ENCODE results near the gene MCC. TPM values are rescaled to one million over a fixed set of nuclear protein-coding genes. Genes with fewer than 3 reads are reported as not detected.

Gene MCC
- total RNA-seq, 1 donor from 2014 or later: 47.7 TPM

DNA sequence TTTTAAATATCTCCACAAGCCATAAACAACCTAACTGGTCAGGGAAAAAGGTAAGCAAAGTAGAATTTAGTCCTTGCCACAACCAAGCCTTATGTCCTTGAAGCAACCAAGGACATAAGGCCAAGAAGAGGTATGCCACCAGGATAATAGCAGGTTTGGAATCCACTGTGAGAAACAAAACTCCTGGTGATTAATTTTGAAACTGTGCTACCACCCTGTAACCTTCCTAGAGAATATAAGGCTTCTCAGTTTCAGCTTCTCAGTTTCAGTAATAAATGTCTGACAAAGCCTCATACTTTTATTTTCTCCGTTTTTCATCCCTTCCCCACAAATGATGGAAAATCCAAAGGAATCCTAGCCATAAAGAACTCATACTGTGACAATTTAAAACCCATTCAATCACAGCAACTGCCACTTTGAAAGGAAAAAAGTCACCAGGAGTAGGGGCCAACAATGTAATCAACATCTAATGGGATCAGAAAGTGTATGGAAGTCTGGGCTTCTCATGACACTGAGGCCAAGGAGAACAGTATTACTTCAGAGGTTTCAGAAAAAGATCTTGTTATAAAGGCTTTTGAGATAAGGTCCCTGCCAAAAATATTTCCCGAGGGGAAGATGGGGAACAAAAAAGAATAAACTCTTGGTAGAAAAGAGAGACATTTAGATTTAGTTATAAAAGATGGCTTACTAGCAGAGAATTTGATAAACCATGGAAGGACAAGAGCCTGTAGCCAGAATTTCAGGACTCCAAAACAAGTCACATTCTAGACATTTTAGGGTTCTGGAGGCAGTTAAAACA is 242.6 kb downstream of the MCC start:
- DNase-seq: peak; percentile 12

DNA sequence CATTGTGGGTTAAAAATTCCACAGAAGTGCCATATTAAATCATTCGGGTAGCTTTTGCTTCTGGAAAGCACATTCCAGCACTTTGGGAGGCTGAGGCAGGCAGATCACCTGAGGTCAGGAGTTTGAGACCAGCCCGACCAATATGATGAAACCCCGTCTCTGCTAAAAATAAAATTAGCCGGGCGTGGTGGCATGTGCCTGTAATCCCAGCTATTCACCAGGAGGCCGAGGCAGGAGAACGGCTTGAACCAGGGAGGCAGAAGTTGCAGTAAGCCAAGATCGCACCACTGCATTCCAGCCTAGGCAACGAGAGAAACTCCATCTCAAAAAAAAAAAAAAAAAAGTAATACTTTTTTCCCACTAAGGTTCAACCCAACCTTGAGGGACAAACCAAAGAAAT is 243.3 kb downstream of the MCC start:
- no peak for DNase-seq

DNA sequence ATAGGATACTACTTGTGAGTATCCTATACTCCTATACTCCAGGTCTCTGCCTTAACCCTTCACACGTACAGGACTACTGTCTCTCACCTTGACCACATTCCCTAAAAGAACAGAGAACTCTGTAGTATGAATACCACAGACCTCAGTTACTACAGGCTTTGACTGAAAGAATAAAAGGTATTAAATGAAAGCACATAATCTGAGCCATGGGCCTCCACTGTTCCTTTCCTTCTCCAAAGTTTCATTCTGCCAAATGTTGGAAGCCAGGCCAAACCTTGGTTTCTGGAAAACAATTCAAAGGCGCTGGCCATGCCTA is 244.9 kb downstream of the MCC start:
- DNase-seq: no peak

DNA sequence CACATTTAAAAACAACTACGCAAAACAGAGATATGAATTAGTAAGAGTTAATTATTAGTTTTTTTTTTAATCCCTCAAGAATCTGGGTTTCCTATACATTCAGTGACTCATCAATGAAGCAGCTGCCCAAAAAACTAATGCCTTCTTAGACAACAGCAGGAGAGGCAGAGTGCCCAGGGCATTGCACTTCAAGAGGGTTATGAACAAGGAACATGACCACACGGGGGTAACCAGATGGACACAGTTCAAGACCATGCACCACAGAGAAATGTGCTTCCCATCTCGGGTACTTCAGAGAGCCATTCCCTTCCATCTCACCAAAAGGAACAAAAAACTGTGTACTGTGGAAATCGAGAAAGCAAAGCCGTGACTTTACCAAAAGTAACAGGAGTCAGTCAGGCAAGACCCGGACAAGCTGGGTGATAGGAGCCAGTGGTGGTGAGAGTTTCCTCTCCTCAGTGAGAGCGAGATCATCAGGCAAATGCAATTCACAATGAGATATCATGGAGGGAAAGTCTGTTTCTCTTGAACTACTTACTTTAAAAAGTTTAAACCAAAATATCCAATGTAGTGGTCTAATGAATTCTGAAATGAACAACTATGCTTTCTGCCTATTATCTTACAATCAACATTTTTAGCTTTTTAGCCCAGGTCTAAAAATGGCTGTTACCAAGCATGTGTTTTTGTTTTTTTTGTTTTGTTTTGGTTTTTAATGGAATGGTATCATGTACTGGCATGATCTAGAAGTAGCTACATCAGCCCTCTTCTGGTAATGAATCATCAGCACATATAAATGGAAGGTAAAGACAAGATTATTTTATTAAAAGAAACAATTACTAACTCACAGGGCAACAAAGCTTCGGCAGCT is 245.5 kb downstream of the MCC start:
- DNase-seq: no peak

DNA sequence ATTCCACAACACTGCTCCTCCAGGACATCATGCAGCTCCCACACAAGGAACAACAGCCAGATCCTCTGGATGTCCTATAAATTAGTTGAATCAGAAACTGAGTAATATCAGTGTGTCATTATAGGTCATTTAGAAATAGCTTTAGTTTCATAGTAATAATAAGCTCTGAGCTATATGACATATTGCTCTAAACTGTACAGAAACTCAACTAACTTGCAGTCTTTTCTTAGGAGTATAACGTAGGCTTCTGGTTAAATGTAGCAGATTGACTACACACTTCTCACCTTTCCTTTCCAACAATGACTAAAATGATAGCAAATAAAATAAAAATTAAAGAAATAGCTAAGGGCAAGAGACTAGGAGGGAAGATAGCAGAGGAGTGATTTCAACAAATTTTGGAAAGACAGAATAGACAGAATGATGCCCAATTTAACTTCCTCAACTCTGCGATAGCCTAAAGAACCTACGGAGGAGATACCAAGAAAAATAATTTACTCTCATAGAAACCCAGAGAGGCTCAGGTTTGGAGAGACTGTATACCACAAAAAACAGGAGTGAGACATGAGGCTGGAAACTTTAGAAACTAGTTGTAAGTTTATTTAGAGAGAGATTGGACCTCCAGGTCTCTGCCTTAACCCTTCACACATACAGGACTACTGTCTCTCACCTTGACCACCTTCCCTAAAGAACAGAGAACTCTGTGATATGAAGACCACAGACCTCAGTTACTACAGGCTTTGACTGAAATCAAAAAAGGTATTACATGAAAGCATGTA is 247.1 kb downstream of the MCC start:
- DNase-seq: no peak

DNA sequence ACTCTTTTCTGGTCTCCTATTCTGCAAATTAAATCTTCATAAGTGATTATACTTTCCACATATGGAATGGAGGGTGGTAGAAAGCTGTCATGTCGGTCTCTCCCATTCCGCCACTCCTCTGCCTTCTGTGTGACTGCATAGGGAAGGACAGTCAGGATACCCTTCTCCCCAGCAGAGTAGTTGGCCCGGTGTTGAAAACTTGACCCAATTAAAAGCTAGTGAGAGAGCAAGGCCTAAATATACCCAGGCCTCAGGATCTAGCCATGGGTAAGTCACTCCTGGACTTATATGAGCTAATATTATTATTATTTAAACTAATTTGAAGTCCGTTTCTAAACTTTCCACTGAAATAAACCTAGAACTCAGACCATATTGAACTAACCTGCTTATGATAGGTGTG is 248.2 kb downstream of the MCC start:
- no peak for DNase-seq

DNA sequence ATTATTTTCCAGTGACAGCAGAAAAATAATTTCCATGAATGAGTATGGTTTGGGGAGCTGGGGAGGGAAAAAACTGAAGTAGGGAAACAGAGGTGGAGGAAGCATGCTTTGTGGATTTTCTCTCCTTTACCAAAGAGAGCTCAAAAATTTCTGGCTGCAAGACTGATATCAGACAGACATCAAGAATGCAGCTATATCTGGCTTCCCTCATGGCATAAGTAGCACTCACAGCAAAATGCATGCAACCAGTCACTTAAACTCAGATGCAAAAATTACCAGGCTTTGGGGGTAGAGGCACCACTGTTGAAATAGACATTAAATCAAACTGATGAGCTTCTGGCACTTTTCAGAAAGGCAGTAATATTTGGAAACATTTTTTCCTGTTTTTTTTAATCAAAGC is 250.4 kb downstream of the MCC start:
- no peak for DNase-seq

DNA sequence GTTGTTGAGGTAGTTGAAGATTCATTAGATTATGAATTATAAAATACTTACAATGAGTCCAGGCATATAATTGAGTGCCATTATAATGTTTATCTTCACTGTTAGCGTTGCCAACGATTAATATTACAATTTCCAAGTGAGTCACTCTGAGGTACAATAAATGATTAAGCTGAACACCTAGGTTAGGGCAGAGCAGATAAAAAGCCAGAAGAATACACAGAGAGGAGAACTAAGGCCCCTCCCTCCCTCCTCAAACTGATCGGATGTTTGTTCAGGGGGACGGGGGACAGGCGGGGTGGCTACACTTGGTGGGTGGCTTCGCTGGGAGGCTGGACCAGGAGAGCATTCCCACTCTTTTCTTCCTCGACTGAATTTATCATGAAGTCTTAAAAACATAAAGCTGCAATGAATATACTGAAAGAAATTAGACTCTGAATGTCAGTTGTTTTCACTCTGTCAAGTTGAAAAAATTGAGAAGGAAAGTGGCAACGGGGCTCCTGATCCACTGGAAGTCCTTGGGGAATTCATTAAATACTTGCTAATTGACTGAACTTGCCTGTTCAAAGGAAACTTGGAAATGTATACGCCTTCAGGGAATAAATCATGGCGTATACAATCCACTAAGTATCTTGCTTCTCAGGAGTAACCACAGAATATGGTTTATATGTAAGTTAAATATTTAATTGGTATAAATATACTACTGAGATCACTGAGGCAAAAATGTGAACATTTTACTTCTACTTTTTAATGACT is 251.5 kb downstream of the MCC start:
- no peak for DNase-seq

DNA sequence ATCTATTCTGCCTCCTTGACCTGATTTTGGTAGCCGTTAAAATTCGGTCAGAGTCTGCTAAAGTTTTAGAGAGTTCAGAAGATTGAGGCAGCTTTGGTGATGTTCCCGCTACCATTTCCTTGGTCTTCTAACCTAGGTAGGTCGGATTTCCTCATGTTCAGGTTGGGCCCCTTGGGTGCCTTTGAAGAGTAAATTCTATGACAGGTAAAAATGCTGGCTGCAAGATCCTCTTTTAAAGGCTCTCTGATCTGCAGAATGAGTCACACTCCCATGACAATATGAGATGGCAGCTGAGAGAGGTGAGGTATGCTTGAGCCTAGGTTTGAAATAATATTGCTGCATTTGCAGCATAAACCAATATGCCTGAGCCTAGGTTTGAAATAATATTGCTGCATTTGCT is 252.4 kb downstream of the MCC start:
- no peak for DNase-seq

DNA sequence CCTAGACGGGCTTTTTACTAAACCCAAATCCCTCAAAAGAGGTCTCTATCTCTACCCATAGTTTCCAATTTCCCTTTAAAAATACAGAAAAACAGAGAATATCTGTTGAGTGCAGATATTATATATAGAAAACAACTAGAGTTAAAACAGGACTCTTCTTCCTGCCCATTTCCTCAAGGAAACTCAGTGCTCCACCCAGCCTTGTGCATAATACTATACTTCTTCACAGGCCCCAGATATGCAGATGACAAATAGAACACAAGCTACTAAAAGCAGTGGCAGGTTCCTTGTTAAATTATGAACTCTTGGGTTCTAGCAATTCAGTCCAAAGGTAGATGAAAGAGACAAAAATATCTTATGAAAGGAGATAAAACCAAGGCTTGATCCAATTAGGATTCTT is 253.7 kb downstream of the MCC start:
- DNase-seq: no peak

DNA sequence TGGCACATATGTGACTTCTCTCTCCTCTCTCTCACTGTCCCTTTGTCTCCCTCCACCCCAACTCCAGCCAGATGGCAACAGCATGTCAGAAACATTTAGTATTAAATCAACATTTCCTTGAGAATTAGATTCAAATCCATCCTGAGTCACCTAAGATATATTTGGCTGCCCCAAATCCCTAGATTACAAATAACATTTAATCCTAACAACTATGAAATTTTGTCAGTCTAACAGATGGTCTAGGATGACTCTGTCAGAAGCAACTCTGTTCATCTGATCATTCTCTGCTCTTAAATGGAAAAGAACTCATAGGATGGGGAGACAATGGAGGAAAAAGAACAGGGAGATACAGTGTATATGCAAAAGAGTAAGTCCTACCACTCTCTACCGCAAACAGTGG is 254.6 kb downstream of the MCC start:
- DNase-seq: no peak

DNA sequence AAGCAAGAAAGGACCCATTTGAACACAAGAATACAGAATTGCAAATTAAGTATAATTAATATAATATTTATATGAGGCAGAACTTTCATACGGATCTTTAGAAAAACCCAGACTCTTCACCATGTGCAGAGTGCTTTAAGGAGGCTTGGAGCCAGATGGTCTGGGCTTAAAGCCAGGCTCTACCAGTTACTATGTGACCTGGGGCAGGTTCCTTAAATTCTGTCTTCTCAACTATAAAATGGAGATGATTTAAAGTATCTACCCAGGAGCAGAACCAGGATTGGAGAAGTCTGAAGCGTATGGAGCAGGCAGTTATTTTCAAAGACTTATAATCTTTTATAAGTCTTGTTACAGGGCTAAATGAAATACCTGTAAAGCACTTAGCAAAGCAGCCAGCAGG is 255.6 kb downstream of the MCC start:
- DNase-seq: no peak

DNA sequence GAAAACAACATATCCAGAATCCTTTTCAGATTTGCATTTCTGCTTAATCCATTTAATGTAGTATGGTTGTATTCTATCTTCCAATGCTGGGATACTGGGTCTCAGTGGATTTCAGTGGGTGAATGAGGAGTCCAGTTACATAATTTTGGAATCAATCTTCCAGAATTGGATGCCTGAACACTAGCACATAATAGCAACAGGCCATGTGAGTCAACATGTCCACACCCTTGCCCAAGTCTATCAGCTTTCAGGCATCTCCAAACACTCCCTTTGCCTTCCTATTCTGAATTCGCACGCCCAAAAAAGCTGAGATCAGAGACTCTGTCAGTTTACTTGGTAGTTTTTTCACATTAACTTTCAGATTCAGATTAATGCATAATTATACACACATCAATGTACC is 256.0 kb downstream of the MCC start:
- DNase-seq: no peak

DNA sequence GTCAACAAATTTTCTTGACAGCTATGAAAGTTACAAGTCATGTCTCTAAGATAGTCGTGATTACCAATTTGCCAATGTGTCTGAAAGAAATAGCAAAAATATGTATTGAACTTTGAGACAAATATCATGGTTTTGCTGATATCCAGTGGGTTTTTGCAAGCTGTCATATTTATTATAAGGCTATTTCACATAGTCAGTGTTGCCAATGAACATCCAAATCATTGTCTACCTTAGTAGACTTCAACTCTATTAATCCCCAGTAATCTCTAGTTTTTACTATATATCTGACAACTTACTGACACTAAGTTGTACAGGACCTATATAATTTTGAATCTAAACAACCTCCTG is 256.6 kb downstream of the MCC start:
- DNase-seq: no peak

DNA sequence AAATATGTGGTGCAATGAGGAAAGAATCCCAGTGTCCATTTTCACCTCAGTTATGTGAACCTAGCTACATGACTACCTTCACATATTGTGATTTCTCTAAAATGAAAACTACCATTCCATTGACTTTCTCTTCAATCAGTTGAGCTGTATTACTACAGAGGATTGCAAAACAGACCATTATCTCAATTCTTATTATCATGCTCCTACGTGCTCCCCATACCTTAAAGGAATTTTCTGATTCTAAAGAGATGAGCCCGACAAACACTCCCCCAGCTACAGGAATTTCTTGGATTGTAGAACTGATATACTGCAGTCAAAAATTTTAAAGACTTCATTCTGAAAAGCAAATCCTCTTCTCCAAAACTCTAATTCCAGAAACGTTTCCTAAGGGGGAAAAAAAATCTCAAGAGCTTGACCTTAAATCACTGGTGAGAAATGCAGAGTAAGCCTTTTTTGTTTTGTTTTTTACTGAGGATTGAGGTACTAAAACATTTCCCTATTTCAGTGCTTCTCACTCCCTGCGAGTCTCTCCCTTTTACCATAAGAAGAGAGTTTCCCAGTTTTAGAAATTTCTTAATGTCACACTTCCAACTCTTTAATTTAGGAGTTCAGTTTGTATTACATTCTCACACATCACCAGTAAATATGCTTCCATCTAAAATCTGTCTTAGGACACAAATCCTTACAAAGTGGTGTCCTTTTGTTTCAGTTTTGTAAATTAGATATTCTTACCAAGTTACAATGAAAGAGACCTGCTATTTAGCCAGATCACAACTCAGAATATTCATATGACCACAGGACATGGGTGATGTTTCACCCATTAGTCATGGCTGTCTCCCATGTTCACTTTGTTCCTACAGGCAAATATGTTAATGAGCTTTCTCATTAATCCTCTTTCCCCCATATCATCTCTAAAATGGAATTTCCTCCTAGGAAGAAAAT is 257.3 kb downstream of the MCC start:
- DNase-seq: no peak

DNA sequence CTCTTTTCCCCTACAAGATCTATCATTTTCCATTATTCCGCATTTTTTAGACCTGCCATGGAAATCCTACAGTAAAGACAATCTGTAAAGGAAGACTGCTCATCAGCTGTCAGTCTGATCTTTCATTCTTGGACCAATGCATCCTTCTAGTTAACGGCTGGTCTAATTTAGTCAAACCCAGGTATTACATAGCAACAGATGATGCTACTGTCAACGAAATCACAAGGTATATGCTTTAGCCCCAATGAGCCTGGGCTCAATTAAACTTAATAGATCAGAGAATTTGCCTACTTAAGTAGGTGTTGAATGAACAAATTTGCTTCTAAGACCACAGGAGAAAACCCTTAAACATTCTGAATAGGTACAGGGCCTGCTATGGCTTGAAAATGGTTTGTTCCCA is 260.5 kb downstream of the MCC start:
- DNase-seq: no peak

DNA sequence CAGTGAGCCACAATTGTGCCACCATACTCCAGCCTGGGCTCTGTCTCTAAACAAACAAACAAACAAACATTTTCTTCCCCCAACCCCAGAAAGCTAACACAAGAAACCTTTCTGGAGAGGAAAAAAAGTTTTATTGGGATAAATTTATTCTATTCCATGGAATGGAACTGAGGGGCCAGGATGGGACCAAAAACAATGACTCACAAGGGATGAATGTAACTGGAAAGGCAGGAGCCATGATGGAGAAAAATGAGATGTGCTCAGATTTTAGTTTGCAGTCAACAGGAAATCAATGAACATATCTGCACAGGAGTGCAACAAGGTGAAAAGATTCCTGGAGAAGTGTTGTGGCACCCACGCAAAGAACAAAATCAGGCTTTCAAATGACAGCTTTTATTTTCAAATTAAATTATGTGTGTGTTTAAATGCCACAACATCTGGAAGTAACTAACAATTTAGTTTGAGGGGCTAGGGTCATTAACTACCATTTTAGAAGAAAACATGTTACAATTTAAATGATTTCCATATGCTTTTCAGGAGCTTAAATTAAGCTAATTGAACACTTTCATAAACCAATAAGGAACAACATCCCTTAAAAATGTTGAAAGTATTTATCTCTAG is 262.0 kb downstream of the MCC start:
- DNase-seq: no peak

DNA sequence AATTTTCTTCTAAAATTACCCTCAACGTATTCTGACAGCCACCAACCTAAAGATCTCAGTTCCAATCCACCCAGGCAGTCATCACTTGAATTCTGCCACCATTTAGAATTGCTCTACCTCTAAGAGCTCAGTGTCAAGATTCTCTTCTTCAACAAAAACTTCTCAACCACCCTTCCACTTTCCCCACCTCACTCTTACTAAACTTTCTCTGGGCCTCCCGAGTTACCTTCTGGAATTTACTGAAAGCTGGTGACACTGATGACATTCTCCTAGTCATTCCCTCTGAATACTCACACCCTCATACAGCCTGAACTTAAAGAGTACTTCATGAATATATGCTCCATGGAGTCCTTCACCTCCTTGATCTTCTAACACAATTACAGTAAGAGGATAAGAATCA is 263.0 kb downstream of the MCC start:
- DNase-seq: no peak

DNA sequence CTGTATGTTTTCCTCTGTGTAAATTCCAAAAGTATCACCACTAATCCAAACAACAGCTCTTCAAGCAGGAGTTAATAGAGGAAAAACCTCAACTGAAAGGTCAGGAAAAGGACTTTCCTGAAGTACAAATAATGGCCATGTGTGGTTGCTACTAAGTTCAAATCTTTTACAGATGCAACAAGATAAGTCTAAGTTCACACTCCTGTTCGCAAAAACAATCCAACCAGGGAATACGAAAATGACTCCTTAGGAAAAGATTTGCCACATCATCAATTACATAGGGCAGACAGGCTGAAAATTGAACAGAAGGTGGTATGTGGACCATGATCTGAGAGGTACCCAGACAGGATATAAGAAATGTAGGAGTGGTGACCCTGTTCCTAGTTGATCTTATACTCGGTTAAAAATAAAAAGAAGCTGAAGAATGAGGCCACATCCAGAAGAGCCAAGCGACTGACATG is 263.6 kb downstream of the MCC start:
- DNase-seq: no peak

DNA sequence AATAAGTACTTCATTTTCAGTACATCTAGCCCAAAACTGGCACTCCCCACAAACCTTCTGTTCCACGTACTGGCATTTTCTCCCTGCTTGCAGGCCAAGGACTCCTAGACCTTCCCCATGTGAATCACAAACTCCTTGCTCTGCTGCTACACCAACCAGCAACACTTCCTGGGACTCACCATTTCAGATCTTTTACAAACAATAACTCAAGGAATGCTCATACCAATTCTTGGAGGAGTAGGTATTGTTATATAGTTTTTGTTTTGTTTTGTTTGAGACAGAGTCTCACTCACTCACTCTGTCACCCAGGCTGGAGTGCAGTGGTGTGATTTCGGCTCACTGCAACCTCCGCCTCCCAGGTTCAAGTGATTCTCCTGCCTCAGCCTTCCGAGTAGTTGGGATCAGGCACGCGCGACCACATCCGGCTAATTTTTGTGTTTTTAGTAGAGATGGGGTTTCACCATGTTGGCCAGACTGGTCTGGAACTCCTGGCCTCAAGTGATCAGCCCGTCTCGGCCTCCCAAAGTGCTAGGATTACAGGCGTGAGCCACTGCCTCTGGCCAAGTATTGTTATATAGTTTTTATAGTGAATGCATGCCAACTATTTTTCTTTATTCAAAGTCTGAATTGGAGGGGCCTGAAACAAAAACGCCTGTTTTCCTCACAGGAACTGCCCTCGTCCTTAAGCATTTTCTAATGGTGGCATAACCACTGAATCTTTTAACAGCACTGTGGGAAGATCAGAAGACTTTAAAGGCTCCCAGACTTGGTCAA is 264.2 kb downstream of the MCC start:
- DNase-seq: no peak
